ENCODE data around the gene EP400. TPM values are rescaled to one million over a fixed set of nuclear protein-coding genes. Genes with fewer than 3 reads are reported as not detected.
A peak's percentile ranks its signal among the peaks of the same experiment; 100 is the strongest.

Gene EP400
- total and polyA plus RNA-seq, 2 of the 8 experiments (the other 6 are each of a cell fraction or from before 2014, with no cell fraction given), result 13.1 to 69.7 TPM

GRCh38 chr12:131905081-131905629 is 44.6 kb upstream of the EP400 start:
- Histone ChIP-seq H3K4me3 (ENCODE audit: extremely low read depth in 1 of 4, insufficient read depth in 2 of 4, low read depth in 3 of 4, low read length in 4 of 4) (no peak overlapping the region), H2BK12ac (ENCODE audit: low read depth, low read length) (no peak overlapping the region), H3K18ac (ENCODE audit: extremely low read depth, low read length) (no peak overlapping the region), H2AFZ (ENCODE audit: low read length) (no peak overlapping the region), H3K4me1 (replicated peaks in 1 of 4; ENCODE audit: control insufficient read depth in 3 of 4, insufficient read depth in 4 of 4, low read length in 3 of 4) (peaks cover 0 to 2% (median 0%) of the 10 kb centered on the region in 4 experiments; a peak in 2 of 7 replicates), H3K23ac (ENCODE audit: insufficient read length) (no peak overlapping the region), H3K4ac (replicated peaks; ENCODE audit: insufficient read length, low read depth, low read length) (no peak overlapping the region), H4K20me1 (replicated peaks in 1 of 2; ENCODE audit: control insufficient read depth in 1 of 2, insufficient read depth in 2 of 2, low read length in 2 of 2) (peaks cover 14 to 16% of the 10 kb centered on the region in 2 experiments), H3K27me3 (replicated peaks in 1 of 4; ENCODE audit: control insufficient read depth in 3 of 4, extremely low read depth in 1 of 4, insufficient read depth in 3 of 4, low read length in 3 of 4) (no peaks in the 10 kb centered on the region), H2AK5ac (ENCODE audit: low read depth, low read length) (no peak overlapping the region), H3K23me2 (ENCODE audit: low read depth, low read length) (no peaks in the 10 kb centered on the region), H3K79me1 (ENCODE audit: low read depth, low read length) (peaks cover 13% of the 10 kb centered on the region), H2BK20ac (ENCODE audit: low read length) (no peak overlapping the region), H4K8ac (ENCODE audit: extremely low read depth, insufficient read depth, low read length) (peak overlapping the region; percentile 51; the same call in 1 of the 2 replicates), H3K4me2 (ENCODE audit: insufficient read depth in 1 of 2, low read depth in 2 of 2, low read length in 2 of 2) (no peak overlapping the region), H2BK5ac (ENCODE audit: low read depth, low read length) (no peak overlapping the region; the same call in 1 of the 2 replicates), H3K36me3 (ENCODE audit: control insufficient read depth in 2 of 4, insufficient read depth in 4 of 4, low read length in 3 of 4) (peaks cover 0 to 23% (median 5%) of the 10 kb centered on the region in 4 experiments; a peak in 5 of 8 replicates), H3K9ac (replicated peaks in 1 of 4; ENCODE audit: extremely low read depth in 1 of 4, low read depth in 3 of 4, low read length in 3 of 4) (no peak overlapping the region; a peak in 1 of 7 replicates), H3K79me2 (ENCODE audit: control insufficient read depth in 1 of 2, insufficient read depth in 2 of 2, low read length in 2 of 2) (peaks cover 0 to 27% of the 10 kb centered on the region in 2 experiments; a peak in 1 of 4 replicates), H3K9me3 (ENCODE audit: insufficient read depth in 2 of 2, low read depth in 1 of 2, low read length in 1 of 2) (no peaks in the 10 kb centered on the region), H4K5ac (ENCODE audit: insufficient read length, low read depth, low read length) (no peak overlapping the region), H4K91ac (replicated peaks; ENCODE audit: insufficient read length, low read length) (no peak overlapping the region), H2BK15ac (ENCODE audit: low read length) (no peak overlapping the region), H3K14ac (ENCODE audit: insufficient read length) (no peak overlapping the region), H3K27ac (ENCODE audit: low read depth, low read length) (no peak overlapping the region), H3K56ac (replicated peaks; ENCODE audit: insufficient read length, low read depth, low read length) (no peak overlapping the region), H2BK120ac (replicated peaks; ENCODE audit: low read depth, low read length) (no peak overlapping the region)
- no peak for DNase-seq (ENCODE audit: low read depth in 1 of 2, low spot score in 2 of 2)
- no peak for FAIRE-seq
- 94% methylated on average over 13 of the region's 13 CpGs; no CpG with 5 or more reads in 1 of the 2 experiments for WGBS, 2 experiments (ENCODE audit: extremely low coverage in 1 of 2, insufficient coverage in 1 of 2, insufficient read length in 1 of 2, insufficient replicate concordance in 2 of 2, low coverage in 1 of 2, low lambda C conversion rate in 2 of 2, missing lambda C conversion rate in 1 of 2)
- CTCF ChIA-PET (ENCODE audit: partially characterized antibody), result interaction anchor here (0.7 to 1.0 kb wide), 4 partner anchors 10 to 801 kb away, joined by 3 to 4 read pairs (median 3); no protein-coding TSS in a partner anchor
- POLR2A ChIA-PET (ENCODE audit: partially characterized antibody), result interaction anchor here (0.9 to 6.5 kb wide), 5 partner anchors 9 to 51 kb away, joined by 3 to 27 read pairs (median 3); partner anchors contain the start of gene PUS1
- TF ChIP-seq CEBPB (IDR thresholded peaks at IDR 0.05; ENCODE audit: low read depth, low read length) (no peak), RXRA (IDR thresholded peaks at IDR 0.05; ENCODE audit: insufficient read depth, low read depth, low read length) (no peak)

Data from H1 (cell line).